Measurements from ENCODE around the gene MEIS2.

DNA sequence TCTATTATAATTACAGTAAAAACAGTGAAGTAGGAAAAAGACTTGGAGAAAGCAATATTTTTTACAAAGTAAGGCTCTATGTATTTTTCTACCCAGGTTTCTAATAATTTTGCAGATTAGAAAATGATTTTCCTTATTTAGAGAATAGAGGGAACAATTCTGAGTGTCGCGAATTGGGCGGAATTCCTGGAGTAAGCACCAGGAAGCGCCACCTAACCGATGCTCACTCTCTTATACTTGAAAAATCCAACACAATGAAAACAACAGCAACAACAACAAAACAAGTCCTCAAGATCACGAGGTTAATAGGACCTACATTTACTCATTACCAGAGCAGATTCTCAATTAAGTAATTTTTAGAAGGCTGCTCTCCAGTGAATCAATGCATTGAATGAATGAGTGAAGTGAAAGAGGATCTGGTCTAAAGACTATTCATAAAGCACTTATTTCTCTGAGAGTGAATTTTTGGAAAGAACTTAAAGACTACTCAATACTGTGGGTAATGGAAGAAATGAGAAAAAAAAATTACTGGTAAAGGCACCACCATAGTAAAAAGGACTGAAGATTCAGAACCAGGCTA, 158.0 kb downstream of the MEIS2 start:
- no peak for TF ChIP-seq NFIC (IDR thresholded peaks at IDR 0.05)
- TF ChIP-seq, protein P1, sequence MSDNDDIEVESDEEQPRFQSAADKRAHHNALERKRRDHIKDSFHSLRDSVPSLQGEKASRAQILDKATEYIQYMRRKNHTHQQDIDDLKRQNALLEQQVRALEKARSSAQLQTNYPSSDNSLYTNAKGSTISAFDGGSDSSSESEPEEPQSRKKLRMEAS (IDR thresholded peaks at IDR 0.05) = no peak
- no peak for TF ChIP-seq RAD21 (IDR thresholded peaks at IDR 0.05; ENCODE audit: low read depth)
- TF ChIP-seq CEBPB (IDR thresholded peaks at IDR 0.05) = no peak
- TF ChIP-seq, protein P2, sequence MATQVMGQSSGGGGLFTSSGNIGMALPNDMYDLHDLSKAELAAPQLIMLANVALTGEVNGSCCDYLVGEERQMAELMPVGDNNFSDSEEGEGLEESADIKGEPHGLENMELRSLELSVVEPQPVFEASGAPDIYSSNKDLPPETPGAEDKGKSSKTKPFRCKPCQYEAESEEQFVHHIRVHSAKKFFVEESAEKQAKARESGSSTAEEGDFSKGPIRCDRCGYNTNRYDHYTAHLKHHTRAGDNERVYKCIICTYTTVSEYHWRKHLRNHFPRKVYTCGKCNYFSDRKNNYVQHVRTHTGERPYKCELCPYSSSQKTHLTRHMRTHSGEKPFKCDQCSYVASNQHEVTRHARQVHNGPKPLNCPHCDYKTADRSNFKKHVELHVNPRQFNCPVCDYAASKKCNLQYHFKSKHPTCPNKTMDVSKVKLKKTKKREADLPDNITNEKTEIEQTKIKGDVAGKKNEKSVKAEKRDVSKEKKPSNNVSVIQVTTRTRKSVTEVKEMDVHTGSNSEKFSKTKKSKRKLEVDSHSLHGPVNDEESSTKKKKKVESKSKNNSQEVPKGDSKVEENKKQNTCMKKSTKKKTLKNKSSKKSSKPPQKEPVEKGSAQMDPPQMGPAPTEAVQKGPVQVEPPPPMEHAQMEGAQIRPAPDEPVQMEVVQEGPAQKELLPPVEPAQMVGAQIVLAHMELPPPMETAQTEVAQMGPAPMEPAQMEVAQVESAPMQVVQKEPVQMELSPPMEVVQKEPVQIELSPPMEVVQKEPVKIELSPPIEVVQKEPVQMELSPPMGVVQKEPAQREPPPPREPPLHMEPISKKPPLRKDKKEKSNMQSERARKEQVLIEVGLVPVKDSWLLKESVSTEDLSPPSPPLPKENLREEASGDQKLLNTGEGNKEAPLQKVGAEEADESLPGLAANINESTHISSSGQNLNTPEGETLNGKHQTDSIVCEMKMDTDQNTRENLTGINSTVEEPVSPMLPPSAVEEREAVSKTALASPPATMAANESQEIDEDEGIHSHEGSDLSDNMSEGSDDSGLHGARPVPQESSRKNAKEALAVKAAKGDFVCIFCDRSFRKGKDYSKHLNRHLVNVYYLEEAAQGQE (IDR thresholded peaks at IDR 0.05; ENCODE audit: low read depth) = no peak
- TF ChIP-seq, protein P3, sequence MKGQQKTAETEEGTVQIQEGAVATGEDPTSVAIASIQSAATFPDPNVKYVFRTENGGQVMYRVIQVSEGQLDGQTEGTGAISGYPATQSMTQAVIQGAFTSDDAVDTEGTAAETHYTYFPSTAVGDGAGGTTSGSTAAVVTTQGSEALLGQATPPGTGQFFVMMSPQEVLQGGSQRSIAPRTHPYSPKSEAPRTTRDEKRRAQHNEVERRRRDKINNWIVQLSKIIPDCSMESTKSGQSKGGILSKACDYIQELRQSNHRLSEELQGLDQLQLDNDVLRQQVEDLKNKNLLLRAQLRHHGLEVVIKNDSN (IDR thresholded peaks at IDR 0.05) = no peak

All from Ishikawa (cell line).